ENCODE data around the gene CORO6.

CORO6 gene

GRCh38 chr17:29590411-29591145 is 32.1 kb downstream of the CORO6 start:
- peak; percentile 39 for DNase-seq

DNA sequence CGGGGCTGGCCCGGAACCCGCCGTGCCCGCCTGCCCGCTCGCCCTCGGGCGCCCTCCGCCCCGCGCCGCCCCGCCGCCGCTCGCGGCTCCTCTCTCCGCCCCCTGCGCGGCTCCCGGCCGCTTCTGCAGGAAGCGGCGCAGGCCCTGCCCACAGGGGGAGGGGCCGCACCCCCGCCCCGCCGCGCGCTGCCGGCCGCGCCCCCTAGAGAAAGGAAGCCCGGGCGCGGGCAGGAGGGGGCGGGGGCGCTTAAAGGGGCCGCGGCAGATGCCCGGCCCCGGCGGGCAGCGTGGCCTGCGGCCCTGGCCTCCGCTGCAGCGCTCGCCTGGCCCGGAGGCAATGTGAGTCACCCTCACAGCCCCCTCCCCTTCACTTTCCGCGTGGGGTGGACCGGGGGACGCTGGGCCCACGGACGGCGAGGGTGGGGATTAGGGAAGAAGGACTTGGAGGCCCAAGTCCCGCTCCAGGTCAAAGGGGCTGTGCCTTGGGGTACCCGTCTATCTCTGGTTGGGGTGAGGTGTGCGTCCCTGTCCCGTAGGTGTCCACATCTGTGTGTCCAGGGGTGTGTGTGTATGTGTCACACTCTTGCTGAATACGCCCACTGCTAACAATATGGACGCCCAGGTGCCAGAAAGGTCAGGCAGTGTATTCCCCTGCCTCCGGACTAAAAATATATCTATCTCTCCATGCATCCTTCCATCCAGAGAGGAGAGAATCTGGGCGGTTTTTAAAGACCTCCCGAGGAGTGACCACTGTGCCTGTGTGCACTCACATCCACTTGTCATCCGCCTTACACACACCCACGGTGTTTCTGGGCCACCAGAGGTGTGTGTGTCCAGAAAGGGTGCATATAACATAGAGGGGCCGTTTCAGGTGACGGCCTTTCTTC is 32.9 kb downstream of the CORO6 start, which contains the start of gene GIT1:
Gene GIT1 (minus strand): TSS at position 125 of the 887 bp plus-strand sequence. CDS start 270 bp downstream, outside the sequence.
- DNase-seq, result peak; percentile 91

DNA sequence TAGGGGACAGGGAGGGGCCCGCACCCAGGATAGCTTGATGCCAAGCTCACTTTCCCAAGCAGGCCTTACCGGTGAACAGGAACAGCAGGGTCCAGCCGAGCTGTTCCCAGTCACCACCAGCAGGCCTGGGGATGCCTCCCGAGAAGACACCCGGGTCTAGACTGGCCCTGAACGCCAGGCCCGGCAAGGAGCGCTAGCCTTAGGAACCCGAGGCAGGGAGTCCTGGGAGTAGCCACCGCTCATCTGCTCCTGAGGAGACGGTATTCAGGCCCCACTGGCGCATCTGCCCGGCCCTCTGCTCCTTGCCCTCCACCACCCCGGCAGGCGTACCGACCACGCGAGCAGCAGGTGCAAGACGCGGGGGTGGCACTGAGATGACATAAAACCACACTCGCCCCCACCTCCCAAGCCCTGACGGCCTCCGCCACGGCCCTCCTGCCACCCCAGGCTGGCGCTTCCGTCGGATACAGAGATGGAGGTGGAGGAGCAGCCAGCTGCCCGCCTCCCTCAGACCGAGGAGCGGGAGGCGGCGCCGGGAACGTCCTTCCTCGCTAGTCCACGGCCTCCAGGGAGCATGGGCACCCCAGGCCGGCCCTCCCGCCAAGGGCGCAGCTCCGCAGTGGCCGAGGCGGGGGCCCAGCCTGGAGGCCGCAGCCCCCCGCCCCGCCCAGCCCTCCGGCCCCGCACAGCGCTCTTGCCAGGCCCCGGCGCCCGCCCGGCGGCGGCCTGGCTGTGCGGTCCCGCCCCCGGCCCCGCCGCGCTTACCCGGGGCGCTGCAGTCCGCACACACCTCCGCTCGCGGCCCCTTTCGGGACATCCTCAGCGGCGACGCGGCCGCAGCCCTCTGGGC is 33.9 kb downstream of the CORO6 start:
- peak; percentile 50 for DNase-seq

GRCh38 chr17:29588017-29588561 is 34.6 kb downstream of the CORO6 start:
- peak; percentile 22 for DNase-seq

- DNase-seq, result no peak
Measured at GRCh38 chr17:29587591-29587990, 35.1 kb downstream of the CORO6 start.

GRCh38 chr17:29586676-29587469 is 35.8 kb downstream of the CORO6 start:
- DNase-seq, result no peak

DNA sequence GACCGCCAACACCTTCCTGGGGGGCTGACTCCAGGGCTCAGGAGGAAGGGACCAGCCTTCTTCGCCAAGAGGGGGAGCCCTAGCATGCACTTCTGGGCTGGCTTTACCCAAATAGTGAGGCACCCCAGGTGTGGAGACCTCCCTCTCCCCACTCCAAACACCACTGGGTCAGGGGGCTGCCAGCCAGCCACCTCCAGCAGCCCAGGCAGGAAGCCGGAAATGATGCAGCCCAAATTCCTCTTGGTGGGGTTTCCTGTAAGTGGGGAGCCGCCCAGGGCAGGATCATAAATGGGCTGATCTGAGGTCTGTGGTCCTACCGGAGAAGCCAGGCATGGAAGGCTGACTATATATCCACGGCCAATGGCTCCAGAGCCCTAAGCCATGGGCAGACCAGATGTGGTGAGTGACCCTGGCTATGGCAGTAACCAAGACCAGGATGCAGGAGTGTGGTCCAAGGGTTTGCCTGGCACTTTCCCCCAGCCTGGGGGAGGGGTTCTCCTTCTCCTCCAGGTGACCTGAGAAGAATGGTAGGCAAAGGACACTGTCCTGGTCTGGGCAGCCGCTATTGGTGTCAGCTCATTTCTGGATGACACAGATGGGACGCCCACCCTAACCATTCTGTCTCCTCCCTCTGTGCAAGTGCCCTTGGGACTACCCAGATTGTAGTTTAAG is 37.5 kb downstream of the CORO6 start:
- peak; percentile 47 for DNase-seq

- DNase-seq, result no peak
Measured at GRCh38 chr17:29584452-29585079, 38.1 kb downstream of the CORO6 start.

DNA sequence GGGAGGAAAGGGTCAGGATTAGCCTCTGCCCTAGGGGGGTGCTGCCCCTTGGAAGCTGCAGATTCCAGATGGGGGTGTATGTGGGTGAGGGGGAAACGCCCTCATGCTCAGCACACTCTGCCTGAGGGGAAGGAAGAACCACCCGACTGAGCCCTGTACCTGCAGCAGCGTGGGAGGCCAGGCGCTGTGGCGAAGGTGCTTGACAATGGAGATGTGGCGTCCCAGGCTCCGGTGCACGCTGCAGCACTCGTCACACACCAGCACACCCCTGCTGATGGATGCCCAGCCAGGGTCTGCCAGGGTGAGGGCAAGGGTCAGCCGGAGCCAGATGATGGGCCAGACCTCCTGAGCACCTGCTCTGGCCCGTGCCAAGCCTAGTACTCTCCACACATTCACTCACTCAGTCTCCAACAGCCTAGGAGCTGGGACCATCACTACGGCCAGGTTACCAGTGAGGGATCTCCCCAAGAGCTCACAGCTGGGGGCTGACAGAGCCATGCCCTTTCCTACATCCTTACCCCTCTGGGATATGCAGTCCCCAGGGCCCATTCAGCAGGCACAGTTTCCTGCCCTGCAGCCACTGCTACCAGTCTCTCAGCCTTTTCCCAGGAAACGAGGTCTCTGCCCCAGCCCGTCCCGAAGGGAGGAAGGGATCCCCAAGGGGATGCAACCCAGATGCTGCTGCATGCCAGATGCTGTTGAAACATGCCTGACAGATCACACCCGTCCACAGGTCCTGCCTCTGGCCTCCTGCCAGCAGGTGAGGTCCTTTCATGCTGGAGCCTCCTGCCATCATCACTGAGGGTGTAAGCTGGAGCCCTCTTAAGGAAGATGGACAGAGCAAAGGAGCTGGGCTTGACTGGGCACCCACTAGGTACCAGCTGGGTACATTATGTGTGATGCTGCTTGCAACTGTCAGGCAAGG is 39.1 kb downstream of the CORO6 start:
- DNase-seq, result no peak

DNA sequence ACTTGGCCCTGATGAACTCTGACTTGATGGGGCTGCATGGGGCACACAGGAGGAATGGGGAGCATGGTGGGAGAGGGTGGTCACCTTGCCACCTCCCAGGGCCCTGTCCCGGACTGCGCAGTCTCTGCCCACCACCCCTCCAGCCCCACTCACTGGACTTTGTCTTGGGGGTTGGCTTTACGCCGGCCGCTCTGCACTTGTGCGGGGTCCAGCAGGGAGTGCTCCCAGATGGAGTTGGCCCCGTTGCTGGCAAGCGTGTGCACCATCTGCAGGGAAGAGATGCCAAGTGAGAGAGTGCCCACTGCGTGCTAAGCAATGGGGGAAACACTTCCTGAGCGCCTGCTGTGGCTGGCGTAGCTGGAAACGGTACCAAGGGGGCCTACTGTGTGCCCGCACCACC is 39.9 kb downstream of the CORO6 start:
- no peak for DNase-seq

- DNase-seq, result no peak
Measured at GRCh38 chr17:29582254-29582765, 40.4 kb downstream of the CORO6 start.

GRCh38 chr17:29581583-29582253 is 41.0 kb downstream of the CORO6 start:
- no peak for DNase-seq

GRCh38 chr17:29579866-29580771 is 42.6 kb downstream of the CORO6 start:
- peak; percentile 94 for DNase-seq

GRCh38 chr17:29578626-29579485 is 43.9 kb downstream of the CORO6 start:
- DNase-seq, result no peak

DNA sequence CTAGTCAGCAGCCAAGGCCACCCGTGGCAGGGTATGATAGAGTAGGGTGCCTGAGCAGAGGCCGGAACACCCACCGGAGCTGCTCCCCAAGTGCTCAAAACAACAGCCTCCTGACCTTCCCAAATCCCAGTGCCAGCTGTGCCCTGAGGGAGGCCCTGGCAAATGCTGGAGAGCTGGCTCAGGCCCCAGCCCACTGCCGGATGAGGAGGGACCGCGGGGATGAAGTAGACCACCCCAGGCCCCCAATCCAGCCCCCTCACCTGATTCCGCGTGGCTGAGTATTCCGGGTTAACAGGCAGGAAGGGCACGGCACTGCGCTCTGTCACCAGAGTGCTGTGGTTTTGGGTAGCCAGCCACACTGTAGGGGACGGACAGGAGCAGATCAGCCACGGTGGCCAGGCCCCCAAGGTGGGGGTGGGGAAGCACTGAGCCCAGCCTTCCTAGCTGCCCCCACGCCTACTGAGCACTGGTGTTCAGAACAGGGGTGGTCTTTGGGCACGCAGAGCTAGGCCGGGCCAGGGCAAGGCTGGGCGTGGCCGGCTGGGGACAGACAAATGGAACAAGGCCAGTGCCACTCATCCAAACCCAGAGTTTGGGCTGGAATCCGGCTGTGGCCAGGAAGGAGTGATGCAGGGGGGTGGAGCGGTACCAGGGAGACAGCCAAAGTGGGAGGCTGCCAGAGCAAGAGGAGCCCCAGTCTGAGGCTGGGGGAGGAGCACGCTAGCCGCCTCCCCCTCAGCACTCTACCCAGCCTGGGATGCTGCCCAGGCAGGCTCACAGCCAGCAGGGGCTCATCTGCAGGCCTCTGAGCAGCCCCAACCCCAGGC is 45.1 kb downstream of the CORO6 start:
- no peak for DNase-seq

DNA sequence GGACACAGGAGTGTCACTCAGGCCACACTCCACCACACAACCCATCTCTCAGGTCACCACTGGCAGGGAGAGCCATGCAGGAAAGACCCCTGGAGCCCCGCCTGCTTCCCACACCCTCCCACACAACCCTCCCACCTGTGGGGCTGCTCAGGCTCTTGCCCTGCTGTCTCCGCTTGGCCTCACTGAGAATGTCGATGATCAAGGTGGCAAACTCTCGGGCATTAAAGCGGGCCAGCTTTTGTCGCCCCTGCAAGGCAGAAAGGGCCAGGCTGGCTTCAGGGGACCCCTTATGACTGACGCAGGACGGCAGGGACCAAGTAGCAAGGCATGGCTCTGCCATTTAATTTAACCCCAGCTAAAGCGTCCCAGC is 45.7 kb downstream of the CORO6 start:
- no peak for DNase-seq

All from hematopoietic multipotent progenitor cell treated with erythropoietin and hydrocortisone succinate and interleukin-3 and kit ligand, for 6 days (in vitro differentiated cells).